ENCODE measurements around the gene STK39. TPM values are rescaled to one million over a fixed set of nuclear protein-coding genes. Genes with fewer than 3 reads are reported as not detected.

STK39 gene
- total RNA-seq, 1 experiment from 2014 or later, result 22.1 TPM

GRCh38 chr2:168064011-168064998 is 183.1 kb downstream of the STK39 start:
- H3T11ph ChIP-seq (ENCODE audit: low read length), result no peak overlapping the region
- no peak overlapping the region for H2BK120ac ChIP-seq (ENCODE audit: low read depth, low read length, poor library complexity, severe bottlenecking)
- DNase-seq, result no peak
- H3K79me1 ChIP-seq (ENCODE audit: insufficient read depth, low read depth, low read length, poor library complexity, severe bottlenecking), result no peaks in the 10 kb centered on the region
- H4K5ac ChIP-seq (ENCODE audit: insufficient read length, low read depth, low read length), result no peak overlapping the region
- H3K9me3 ChIP-seq (ENCODE audit: control insufficient read depth, low read depth, low read length), result no peaks in the 10 kb centered on the region
- H3K23ac ChIP-seq (ENCODE audit: insufficient read length, low read depth, low read length), result no peak overlapping the region
- no peak overlapping the region for H2BK5ac ChIP-seq (ENCODE audit: insufficient read length, low read length)
- no peak overlapping the region for H4K8ac ChIP-seq (replicated peaks; ENCODE audit: insufficient read length, low read depth, low read length)
- H3K4me1 Mint-ChIP-seq, result peaks cover 17 to 20% of the 10 kb centered on the region in 2 experiments
- H2BK12ac ChIP-seq (ENCODE audit: insufficient read length, low read depth, low read length), result no peak overlapping the region
- no peaks in the 10 kb centered on the region for H4K20me1 ChIP-seq (ENCODE audit: control insufficient read depth, insufficient read depth, insufficient read length)
- no peaks in the 10 kb centered on the region for H3K79me2 ChIP-seq (ENCODE audit: insufficient read depth, low read length)
- no peak overlapping the region for H3K14ac ChIP-seq (ENCODE audit: insufficient read depth, low read length)
- no CpG with 5 or more reads among the region's 9 CpGs for WGBS (ENCODE audit: extremely low coverage, insufficient read length, low lambda C conversion rate)
- no peak overlapping the region for H2AFZ ChIP-seq (ENCODE audit: low read length)
- H3K4me1 ChIP-seq (ENCODE audit: insufficient read depth, low read length), result no peaks in the 10 kb centered on the region; the same call in 1 of the 2 replicates
- H2BK15ac ChIP-seq (ENCODE audit: low read depth, low read length), result no peak overlapping the region
- H3K27ac Mint-ChIP-seq, result no peak overlapping the region
- no peaks in the 10 kb centered on the region for H3K27me3 ChIP-seq (ENCODE audit: insufficient read depth, low read length)
- H3K18ac ChIP-seq (ENCODE audit: insufficient read length, low read depth, low read length), result no peak overlapping the region
- no peak overlapping the region for H3K4me3 Mint-ChIP-seq
- no peak for TF ChIP-seq CTCF (conservative IDR thresholded peaks at IDR 0.05)
- no peak overlapping the region for H2BK20ac ChIP-seq (ENCODE audit: low read depth, low read length, poor library complexity, severe bottlenecking)
- H2AK5ac ChIP-seq (ENCODE audit: insufficient read length, low read length), result no peak overlapping the region
- no peak overlapping the region for H3K56ac ChIP-seq (ENCODE audit: insufficient read length, low read depth, low read length)
- no peak overlapping the region for H3K4ac ChIP-seq (ENCODE audit: low read depth, low read length)
- H3K9me3 Mint-ChIP-seq, result no peaks in the 10 kb centered on the region
- H3K9ac ChIP-seq (ENCODE audit: extremely low read depth, insufficient read length, low read length), result no peak overlapping the region
- no peak overlapping the region for H3K27ac ChIP-seq (ENCODE audit: insufficient read length, low read depth, low read length)
- H3K36me3 Mint-ChIP-seq (ENCODE audit: insufficient read depth in 1 of 3, low read depth in 3 of 3), result peaks cover 0 to 3% (median 0%) of the 10 kb centered on the region in 3 experiments; a peak in 3 of 7 replicates
- H3K23me2 ChIP-seq (ENCODE audit: insufficient read length, low read depth, low read length, poor library complexity, severe bottlenecking), result no peaks in the 10 kb centered on the region
- H4K91ac ChIP-seq (ENCODE audit: insufficient read length, low read depth, low read length), result no peak overlapping the region
- H3K4me2 ChIP-seq (ENCODE audit: insufficient read depth, insufficient read length, low read length), result no peak overlapping the region
- H3K27me3 Mint-ChIP-seq (ENCODE audit: low read depth), result no peaks in the 10 kb centered on the region
